NCI-H345 (cell line): ENCODE data around the gene RBPJL.
"Not testable (repeated sequence)": the region's sequence is repeated elsewhere in the genome, so short reads cannot be mapped to it uniquely, and the experiment has no call there.

Source experiments
- DNase-seq: peaks from one replicate; lab custom pipeline; 2025; lab: John Stamatoyannopoulos, UW

The RBPJL gene

DNA sequence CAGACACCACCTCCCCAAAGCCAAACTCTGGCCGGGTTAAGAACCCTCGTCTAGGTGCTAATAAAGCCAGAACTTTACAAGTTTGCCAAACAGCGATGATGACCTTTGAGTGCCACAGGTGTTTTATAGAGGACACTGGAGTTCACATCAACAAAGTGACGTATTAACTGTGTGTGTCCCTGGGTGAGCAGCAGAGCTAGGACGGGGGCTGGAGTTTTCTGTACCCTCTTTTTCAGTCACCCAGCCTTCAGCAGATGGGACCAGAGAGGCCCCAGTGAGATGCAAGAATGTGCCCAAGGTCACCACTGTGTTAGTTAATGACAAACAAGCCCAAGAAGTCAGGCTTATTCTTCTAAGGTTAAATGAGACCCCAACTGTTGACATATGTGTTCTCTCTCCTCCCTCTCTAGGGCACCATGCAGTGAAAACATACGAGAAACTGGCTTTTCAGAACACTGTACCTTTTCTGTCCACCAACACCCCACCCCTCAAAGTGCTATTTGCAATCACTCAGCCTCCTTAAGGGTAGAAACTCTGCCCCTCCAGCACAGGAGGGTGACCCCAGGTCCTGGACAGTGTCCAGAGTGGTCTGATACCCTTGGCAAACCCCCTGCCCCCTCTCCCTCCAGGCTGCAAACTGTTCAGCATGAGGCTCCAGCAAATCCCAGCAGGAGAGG lies 36.4 kb downstream of the RBPJL start:
- DNase-seq: no peak

DNA sequence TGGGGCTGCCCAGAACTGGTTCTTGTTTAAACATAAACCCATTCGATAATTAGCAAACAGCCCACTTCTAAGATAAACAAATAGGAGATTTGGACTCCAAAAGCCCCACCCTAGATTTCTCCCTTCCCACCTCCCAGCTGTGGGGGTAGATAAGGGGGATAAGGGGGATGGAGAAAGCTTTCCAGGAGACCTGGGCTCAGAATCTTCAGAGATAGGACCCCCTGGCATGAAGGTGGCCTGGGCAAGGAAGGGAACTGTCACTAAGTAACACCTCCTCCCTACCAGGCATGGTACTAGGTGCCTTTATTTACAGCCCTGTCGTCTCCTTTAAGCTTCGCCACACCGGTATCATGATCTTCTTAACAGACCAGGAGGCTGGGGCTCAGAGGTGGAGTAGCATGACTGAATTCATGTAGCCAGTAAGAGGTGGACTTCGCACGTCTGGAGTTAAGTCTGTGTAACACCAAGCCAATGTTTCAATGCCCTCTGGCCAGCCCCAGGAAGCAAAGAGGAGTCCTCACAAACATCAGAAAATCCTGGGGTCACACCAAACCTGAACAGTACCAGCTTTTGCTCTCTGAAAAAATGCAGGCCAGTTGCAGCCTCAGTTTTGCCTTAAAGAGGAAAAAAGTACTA lies 37.0 kb downstream of the RBPJL start:
- DNase-seq: peak; percentile 79

GRCh38 chr20:45344168-45344860 lies 37.7 kb downstream of the RBPJL start:
- DNase-seq: no peak

DNA sequence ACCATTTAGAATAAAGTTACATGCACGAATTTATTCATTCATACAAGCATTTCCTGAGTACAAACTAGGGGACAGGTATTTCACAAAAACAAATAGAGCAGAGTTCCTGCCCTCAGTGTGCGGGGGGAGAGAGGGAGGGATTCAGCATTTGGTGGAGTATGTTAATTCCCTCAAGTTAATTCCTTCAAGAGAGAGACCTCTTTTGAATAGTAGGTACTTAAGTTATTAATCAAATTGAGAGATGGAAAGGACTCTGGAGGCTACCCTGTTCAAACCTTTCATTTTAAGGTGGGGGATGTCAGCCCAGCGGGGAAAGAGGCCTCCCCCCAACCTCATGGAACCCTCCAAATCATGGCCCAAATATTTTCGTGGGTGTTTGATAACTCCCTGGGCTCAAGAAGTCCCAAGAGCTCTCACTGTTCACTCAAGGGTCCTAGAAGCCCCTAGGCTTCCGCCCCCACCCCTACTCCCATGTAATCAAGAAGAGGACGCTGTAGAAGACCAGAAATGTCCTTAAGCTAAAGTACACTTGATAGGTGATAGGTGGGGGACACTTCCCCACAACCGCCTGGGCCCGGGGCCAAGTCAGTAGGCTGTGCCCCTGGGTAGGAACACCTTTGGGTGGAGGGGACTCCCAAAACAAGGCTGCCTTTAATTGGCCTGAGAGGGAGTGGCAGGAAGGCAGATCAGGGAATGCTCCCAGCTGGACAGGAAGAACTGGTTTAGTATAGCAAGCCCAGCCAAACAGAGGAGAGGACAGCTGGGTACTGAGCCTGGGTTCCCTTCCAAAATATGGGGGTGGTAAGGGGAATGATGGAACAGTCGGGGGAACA lies 38.7 kb downstream of the RBPJL start:
- no peak for DNase-seq

DNA sequence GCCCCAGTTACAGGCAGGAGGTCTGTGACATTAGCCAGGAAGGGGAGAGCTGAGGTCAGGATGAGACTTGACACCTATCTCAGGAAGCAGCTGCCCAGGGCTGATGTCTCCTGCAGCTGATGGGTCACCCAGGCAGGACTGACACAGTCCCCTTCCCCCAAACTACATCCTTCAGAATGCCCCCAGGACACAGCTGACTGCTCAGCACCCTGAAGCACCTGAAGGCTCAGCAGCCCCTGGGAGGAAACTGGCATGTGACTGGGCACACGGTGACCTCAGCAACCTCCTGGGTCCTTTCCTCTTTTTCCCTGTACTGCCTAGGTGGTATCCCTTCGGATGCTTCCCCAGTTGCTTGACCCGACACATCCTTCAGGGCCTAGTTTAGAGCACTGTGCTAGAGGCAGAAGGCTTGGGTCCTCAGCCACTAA lies 39.7 kb downstream of the RBPJL start:
- DNase-seq: no peak

- no peak for DNase-seq
These were observed 40.2 kb downstream of the RBPJL start for GRCh38 chr20:45346851-45347250.

DNA sequence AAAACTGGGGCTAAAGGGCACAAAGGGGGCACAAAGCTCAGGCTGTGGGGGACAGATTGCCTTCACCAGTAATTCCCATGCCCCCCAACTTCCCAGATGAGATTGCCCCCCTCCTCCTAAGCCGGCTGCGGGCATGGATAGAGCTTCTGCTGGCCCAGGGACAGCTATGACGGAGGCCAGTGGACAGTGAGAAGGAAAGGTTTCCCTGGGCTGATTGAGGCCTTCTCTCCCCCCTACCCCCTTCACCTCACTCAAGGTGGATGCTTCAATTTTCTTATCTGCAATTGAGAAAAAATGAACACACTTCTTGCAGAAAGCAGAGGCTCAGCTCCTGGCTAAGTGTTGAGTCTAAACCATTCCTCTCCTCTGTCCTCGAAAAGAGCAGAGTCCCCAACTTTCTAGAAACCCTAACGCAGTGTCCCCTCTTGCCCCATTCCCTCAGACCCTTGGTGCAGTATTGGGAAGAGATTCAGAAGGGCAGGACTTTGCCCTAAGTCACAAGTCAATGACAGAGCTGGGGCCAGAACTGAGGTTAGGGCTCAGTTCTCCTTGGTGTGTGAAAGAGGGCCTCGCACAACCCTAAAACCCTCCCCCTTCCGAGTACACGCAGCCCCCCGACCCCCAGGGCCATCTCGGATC lies 40.8 kb downstream of the RBPJL start:
- no peak for DNase-seq

- peak; percentile 71 for DNase-seq
These were observed 41.5 kb downstream of the RBPJL start, which contains the start of gene SDC4 for GRCh38 chr20:45347936-45348778. Gene SDC4 (minus strand): TSS chr20:45348424. CDS start chr20:45348384, 40 bp downstream.

GRCh38 chr20:45350217-45350616 lies 43.6 kb downstream of the RBPJL start:
- no peak for DNase-seq

GRCh38 chr20:45350795-45351194 lies 44.2 kb downstream of the RBPJL start:
- not testable (repeated sequence) for DNase-seq

- DNase-seq: no peak
These were observed 46.1 kb downstream of the RBPJL start for GRCh38 chr20:45352729-45353128.

DNA sequence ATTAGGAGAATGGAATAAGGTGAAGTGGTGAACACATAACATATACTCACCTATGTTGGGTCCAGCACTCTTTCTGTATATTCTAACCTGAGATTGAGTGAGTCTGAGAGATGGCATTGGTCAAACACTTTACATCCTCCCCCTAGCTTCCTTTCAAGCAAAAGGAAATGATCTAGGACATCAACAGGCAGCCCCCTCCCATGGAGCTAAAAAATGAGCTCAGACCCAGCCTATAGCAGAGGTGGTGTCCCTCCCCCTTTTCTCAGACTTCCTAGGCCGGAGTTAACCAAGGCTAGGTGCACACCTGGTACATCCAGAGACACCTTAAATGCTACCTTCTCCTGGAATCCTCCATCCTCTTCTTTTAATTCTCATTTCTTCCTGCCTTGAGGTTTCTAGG lies 47.1 kb downstream of the RBPJL start:
- DNase-seq: no peak

DNA sequence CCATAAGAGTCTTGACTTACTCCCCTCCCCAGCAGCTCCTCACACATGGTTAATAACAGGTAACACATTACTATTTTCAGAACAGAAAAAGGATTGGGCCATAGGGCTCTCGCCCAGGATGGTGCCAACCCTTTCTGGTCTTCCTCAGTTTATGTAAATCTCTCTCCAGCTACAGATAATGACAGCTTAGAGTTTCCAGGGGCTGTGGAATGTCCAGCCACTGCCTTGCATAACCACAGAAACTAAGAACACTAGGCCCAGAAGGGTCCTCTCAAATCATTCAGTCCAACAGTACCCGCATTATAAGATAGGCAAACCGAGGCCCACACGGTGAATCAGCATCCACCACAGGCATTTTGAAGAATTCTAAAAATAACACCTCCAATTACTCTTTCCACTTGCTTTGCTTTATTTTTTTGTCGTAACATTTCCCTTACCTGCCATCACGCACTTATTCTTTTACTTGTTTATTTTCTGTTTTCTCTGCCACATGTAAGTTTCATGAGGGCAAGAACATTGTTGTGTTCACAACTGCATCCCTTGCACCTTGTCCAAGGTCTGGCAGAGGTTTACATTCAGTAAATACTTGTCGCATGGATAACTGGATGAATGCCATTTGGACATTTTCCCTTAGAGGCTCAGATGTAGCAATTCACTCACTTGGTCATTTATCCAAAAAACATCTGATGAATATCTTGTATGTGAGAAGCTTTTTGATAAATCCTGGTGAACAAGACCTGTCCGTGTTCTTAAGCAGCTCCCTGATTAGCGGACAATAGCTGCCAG lies 48.0 kb downstream of the RBPJL start:
- no peak for DNase-seq

DNA sequence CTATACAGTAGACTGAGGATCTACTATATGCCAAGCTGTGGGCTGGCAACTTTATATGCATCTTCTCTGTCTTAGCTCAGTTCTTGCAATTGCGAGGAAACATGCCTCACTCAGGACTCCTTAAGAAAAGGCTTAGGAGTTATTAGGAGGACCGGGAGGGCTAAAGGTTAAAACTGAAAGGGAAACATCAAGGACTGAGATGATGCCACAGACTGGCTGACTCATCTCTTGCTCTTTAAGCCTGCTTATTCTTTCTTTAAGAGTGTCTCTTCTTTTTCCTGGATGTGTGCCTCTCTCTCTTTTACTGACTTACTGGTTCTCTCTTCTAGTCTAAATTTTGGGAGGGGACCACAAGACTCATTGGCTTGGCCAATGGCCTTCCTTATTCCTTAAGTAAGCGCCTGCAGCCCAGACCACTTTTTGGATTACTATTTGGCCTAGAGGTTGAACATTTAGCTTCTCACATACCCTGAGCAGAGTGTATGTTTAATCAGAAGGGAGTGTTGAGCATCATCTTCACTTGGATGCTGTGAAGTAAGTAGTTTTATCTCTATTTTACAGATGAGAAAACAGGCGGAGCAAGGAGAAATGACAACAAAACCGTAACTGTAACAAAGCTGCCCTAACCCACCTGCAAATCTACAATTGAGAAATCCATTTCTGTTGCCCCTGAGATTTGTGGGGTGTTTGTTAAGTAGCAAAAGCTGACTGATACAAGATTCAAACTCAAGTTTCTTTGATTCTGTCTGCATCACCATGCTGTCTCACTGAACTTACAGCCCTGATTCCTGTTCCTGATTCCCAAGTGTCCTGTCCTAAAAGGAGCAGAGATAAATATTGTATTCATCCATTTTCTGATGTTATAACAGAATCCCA lies 48.8 kb downstream of the RBPJL start:
- DNase-seq: no peak

- no peak for DNase-seq
These were observed 51.8 kb downstream of the RBPJL start for GRCh38 chr20:45358282-45359068.

DNA sequence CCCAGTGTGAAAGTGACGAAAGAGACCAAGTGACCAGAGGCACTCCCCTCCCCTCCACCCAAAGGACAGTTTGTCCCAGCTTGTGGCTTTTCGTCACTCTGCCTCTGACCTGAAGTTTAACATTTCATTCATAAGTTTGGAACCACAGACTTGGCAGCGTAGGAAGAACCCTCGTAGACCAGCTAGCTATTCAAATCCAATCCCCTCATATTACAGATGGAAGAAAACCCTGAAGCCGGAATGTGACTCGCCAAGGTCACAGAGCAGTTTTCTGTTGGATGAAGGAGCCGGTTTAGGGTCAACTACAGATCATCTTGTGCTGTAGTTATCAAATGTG lies 52.4 kb downstream of the RBPJL start:
- DNase-seq: no peak

DNA sequence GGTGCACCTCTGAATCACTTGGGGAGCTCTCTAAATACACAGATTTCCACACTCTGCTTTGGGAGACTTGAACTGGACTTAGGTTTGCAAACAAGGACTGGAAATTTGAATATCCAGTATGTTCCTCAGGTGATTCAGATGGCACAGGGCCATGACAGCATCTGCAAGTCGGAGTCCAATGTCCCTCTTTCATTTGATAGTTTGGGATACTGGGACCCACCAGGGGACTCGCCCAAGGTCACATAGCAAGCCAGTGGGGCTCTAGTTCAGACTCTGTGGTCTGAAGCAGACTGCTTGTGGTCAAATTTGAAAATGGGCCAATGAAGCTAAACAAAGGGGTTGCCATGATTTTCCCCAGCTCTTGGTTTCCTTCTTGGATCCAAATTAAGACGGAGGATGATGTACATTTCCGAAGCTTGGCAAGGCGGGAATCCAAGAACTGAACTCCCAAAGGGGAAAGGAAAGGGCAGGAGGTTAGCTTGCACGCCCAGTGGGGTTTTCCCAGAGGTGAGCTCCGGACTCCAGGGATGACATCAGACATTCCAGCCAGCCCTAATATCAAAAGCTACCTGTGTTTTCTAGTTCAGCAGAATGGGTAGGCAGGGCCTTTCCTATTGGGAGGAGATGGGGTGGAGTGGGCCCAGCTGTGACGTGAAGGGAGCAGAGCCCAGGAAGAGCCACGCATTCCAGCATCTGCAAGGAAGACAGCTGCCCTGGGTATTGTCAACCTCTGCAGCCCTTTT lies 52.9 kb downstream of the RBPJL start:
- no peak for DNase-seq

DNA sequence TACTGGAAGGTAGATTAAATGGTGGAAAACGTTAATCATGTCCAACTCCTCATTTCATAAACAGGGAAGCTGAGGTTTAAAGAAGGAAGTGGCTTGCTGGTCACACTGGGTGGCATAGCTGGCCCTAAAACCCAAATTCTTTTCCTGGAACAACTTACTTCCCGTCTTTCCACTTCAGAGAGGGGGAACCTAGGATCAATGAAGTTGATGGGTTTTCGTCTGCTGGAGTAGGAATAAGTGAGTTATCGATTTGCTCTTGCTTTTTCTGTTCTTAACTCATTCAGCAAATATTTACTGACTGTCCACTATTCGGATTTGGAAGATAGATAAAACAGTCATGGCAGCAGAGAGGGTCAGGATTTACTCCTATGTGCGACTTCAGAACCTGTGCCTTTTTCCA lies 55.2 kb downstream of the RBPJL start:
- DNase-seq: no peak
